ENCODE data around the gene GZMM. TPM values are rescaled to one million over a fixed set of nuclear protein-coding genes. Genes with fewer than 3 reads are reported as not detected.

Gene GZMM
- not detected in 2 replicates for total RNA-seq

DNA sequence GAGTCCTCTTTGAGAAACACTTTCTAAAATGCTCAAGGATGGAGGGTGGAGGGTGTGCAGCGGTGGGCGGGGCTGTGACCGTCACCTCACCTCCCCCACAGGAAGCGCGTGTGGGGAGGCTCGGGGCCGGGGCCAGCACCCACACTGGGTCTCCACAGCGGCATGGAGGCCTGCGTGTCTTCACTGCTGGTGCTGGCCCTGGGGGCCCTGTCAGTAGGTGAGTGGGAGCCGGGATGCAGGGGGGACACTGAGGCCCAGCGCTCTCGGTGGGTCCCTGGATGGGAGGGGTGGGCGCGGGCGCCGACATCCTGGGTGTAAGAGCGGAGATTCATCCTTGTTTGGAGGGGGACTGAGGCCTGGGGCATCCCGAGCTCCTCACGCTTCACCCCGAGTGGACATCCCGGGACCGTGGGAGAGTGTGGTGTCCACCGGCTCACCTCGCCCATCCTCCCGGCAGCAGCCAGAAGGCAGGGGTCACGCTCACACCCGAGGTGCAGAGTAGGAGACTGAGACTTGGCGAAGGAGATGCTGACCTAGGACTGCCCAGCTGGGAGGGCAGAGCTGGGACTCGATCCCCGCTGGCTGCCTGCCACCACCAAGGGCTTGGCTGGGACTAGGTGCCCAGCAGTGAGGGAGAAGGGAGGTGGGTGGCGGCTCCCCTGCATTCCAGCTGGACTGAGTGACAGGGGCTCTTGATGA, at the start of gene GZMM:
GZMM (plus strand) TSS at position 144 of the 699 bp plus-strand sequence; CDS start at position 163, 19 bp downstream.
- TF ChIP-seq, protein P1, sequence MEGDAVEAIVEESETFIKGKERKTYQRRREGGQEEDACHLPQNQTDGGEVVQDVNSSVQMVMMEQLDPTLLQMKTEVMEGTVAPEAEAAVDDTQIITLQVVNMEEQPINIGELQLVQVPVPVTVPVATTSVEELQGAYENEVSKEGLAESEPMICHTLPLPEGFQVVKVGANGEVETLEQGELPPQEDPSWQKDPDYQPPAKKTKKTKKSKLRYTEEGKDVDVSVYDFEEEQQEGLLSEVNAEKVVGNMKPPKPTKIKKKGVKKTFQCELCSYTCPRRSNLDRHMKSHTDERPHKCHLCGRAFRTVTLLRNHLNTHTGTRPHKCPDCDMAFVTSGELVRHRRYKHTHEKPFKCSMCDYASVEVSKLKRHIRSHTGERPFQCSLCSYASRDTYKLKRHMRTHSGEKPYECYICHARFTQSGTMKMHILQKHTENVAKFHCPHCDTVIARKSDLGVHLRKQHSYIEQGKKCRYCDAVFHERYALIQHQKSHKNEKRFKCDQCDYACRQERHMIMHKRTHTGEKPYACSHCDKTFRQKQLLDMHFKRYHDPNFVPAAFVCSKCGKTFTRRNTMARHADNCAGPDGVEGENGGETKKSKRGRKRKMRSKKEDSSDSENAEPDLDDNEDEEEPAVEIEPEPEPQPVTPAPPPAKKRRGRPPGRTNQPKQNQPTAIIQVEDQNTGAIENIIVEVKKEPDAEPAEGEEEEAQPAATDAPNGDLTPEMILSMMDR (conservative IDR thresholded peaks at IDR 0.05; ENCODE audit: low read depth, low read length) = no peak
- H3K4me3 ChIP-seq (ENCODE audit: low read depth, low read length) = no peak within 1 kb of the TSS
- DNase-seq (ENCODE audit: low read depth) = no peak

DNA sequence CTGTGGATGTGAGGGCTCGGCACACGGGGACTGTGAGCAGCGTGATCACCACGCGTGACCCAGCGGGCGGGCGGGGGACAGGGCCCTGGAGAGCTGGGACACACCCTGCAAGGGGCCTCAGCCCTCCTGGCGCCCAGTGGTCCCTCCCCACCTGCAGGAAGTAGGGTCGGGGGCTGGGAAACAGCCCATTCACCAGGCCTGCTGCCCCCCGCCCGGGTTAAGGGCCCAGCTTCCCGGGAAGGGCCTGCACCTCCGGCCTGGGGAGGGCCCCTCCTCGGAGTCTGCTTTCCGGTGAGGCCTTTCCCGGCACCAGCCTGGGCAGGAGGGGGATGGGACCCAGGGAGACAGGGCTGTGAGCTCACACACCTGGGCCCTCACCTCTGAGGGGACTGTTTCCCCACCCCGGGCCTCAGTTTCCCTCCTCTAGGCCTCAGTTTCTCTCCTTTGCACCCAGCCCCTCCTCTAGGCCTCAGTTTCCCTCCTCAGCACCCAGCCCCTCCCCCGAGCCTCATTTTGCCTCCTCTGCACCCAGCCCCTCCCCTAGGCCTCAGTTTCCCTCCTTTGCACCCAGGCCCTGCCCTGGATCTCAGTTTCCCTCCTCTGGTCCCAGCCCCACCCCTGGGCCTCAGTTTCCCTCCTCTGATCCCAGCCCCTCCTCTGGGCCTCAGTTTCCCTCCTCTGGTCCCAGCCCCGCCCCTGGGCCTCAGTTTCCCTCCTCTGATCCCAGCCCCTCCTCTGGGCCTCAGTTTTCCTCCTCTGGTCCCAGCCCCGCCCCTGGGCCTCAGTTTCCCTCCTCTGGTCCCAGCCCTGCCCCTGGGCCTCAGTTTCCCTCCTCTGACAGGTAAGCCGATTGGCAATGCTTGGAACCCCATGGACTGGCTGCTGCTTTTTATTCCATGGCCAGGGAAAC, 49.4 kb upstream of the GZMM start:
- TF ChIP-seq, protein P1 (conservative IDR thresholded peaks at IDR 0.05; ENCODE audit: low read depth, low read length) = no peak
- H3K4me3 ChIP-seq (ENCODE audit: low read depth, low read length) = no peak overlapping the region
- no peak for DNase-seq (ENCODE audit: low read depth)

- DNase-seq (ENCODE audit: low read depth) = no peak
- TF ChIP-seq, protein P1 (conservative IDR thresholded peaks at IDR 0.05; ENCODE audit: low read depth, low read length) = no peak
- no peak overlapping the region for H3K4me3 ChIP-seq (ENCODE audit: low read depth, low read length)
These were observed 48.8 kb upstream of the GZMM start for GRCh38 chr19:495081-495401.

DNA sequence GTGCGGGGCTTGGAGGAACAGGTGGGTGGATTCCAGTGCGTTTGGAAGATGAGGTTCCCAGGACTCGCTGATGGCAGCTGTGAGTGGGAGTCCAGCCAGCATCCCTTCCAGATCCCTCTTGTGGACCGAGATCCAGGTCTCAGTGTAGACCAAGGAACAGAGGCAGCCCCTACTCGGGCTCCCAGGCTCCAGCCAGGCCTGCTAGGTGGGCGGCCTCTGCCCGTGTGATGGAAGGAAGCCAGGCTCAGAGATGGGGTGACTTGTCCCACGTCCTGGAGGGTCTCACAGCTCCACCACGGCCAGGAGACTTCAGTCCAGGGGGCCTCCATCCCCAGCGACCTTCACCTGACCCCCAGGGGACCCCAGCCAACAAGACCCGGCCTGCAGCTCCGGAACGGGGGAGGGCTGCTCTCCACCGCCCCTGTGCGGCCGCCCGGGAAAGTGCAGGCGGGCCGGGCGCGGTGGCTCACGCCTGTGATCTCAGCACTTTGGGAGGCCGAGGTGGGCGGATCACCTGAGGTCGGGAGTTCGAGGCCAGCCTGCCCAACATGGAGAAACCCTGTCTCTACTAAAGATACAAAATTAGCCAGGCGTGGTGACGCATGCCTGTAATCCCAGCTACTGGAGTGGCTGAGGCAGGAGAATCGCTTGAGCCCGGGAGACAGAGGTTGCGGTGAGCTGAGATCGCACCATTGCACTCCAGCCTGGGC, 48.3 kb upstream of the GZMM start:
- DNase-seq (ENCODE audit: low read depth) = no peak
- TF ChIP-seq, protein P1 (conservative IDR thresholded peaks at IDR 0.05; ENCODE audit: low read depth, low read length) = peak; percentile 62
- no peak overlapping the region for H3K4me3 ChIP-seq (ENCODE audit: low read depth, low read length)

- H3K4me3 ChIP-seq (ENCODE audit: low read depth, low read length) = no peak within 1 kb of the TSS
- TF ChIP-seq, protein P1 (conservative IDR thresholded peaks at IDR 0.05; ENCODE audit: low read depth, low read length) = no peak
- no peak for DNase-seq (ENCODE audit: low read depth)
These were observed 47.7 kb upstream of the GZMM start, which contains the start of gene MADCAM1 for GRCh38 chr19:496112-496665. MADCAM1 (plus strand) TSS chr19:496486; CDS start chr19:496500, 14 bp downstream.

- H3K4me3 ChIP-seq (ENCODE audit: low read depth, low read length) = no peak overlapping the region
- TF ChIP-seq, protein P1 (conservative IDR thresholded peaks at IDR 0.05; ENCODE audit: low read depth, low read length) = no peak
- no peak for DNase-seq (ENCODE audit: low read depth)
These were observed 46.9 kb upstream of the GZMM start for GRCh38 chr19:496986-497385.

Measured in epithelial cell of proximal tubule (primary cell).